C4-2B (cell line): ENCODE results near the gene PSMD9.
A peak's percentile ranks its signal among the peaks of the same experiment; 100 is the strongest.

Source experiments
- ZFX ChIP-seq: fragments of 450-650 bp; IDR thresholded peaks from 2 replicates; pipeline ENCODE4 v1.6.1; 2017
- TF ChIP-seq, protein P1 (sequence below): fragments of 450-650 bp; conservative IDR thresholded peaks from 2 replicates; pipeline ENCODE4 v1.5.1; 2017; ENCODE audit warnings: mild to moderate bottlenecking

DNA sequence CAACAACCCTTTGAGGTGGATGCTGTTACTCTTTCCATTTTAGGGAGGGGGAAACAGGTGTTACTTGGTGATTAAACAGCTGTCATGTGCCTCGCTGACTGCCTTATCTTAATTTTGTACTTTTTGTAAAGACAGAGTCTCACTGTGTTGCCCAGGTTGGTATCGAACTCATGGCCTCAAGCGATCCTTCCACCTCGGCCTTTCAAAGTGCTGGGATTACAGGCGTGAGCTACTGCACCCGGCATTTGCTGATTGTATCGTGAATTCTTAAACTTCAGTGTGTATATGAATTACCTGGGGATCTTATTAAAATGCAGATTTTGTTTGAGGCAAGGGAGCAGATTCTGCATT, 659 bp downstream of the PSMD9 start:
- TF ChIP-seq, protein P1, sequence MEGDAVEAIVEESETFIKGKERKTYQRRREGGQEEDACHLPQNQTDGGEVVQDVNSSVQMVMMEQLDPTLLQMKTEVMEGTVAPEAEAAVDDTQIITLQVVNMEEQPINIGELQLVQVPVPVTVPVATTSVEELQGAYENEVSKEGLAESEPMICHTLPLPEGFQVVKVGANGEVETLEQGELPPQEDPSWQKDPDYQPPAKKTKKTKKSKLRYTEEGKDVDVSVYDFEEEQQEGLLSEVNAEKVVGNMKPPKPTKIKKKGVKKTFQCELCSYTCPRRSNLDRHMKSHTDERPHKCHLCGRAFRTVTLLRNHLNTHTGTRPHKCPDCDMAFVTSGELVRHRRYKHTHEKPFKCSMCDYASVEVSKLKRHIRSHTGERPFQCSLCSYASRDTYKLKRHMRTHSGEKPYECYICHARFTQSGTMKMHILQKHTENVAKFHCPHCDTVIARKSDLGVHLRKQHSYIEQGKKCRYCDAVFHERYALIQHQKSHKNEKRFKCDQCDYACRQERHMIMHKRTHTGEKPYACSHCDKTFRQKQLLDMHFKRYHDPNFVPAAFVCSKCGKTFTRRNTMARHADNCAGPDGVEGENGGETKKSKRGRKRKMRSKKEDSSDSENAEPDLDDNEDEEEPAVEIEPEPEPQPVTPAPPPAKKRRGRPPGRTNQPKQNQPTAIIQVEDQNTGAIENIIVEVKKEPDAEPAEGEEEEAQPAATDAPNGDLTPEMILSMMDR = peak; percentile 10; the same call in 1 of the 2 replicates
- no peak for TF ChIP-seq ZFX
